Neural progenitor cell (in vitro differentiated cells): ENCODE results near the gene GMIP. TPM values are rescaled to one million over a fixed set of nuclear protein-coding genes. Genes with fewer than 3 reads are reported as not detected.

ENCODE experiments used
- DNase-seq: peaks from one replicate; pipeline ENCODE4 v3.0.0-alpha.2; 2016; ENCODE audit warnings: low spot score
- H2AFZ ChIP-seq: fragments of 200-600 bp; sonication (generic); replicated peaks from 2 replicates; pipeline ENCODE4 v1.6.1; 2016; ENCODE audit warnings: antibody characterized with exemption
- H3F3A ChIP-seq: fragments of 200-600 bp; sonication (generic); 2 replicates; pipeline ENCODE4 v1.6.1; 2016; ENCODE audit warnings: antibody characterized with exemption, low read depth
- H3K27ac ChIP-seq: fragments of 200-600 bp; sonication (generic); 2 replicates; pipeline ENCODE4 v1.5.1; 2016; ENCODE audit warnings: mild to moderate bottlenecking
- H3K27me3 ChIP-seq: fragments of 200-600 bp; sonication (generic); 2 replicates; pipeline ENCODE4 v1.6.1; 2016; ENCODE audit warnings: mild to moderate bottlenecking, moderate library complexity
- H3K36me3 ChIP-seq: fragments of 200-600 bp; sonication (generic); 2 replicates; pipeline ENCODE4 v1.5.1; 2016
- H3K4me1 ChIP-seq: fragments of 200-600 bp; sonication (generic); 2 replicates; pipeline ENCODE4 v1.6.1; 2016; ENCODE audit warnings: mixed run types
- H3K4me2 ChIP-seq: fragments of 200-600 bp; sonication (generic); 2 replicates; pipeline ENCODE4 v1.6.1; 2016
- H3K4me3 ChIP-seq: fragments of 200-600 bp; sonication (generic); 2 replicates; pipeline ENCODE4 v1.5.1; 2016
- H3K79me2 ChIP-seq: fragments of 200-600 bp; sonication (generic); 2 replicates; pipeline ENCODE4 v1.6.1; 2016; ENCODE audit warnings: low read depth
- H3K9ac ChIP-seq: fragments of 200-600 bp; sonication (generic); 2 replicates; pipeline ENCODE4 v1.6.1; 2016
- H3K9me3 ChIP-seq: fragments of 200-600 bp; sonication (generic); 2 replicates; pipeline ENCODE4 v1.5.1; 2016; ENCODE audit warnings: low read depth
- H4K20me1 ChIP-seq: fragments of 200-600 bp; sonication (generic); 2 replicates; pipeline ENCODE4 v1.6.1; 2016; ENCODE audit warnings: low read depth
- H3K27ac Mint-ChIP-seq: 3 replicates; pipeline ENCODE4 v1.8.0; 2021; ENCODE audit warnings: mixed read lengths
- H3K27me3 Mint-ChIP-seq: 2 replicates; pipeline ENCODE4 v1.8.0; 2022; ENCODE audit warnings: low read depth, mild to moderate bottlenecking, inconsistent platforms, moderate library complexity, mixed read lengths; ENCODE audit not compliant: insufficient read depth
- H3K36me3 Mint-ChIP-seq: 3 replicates; pipeline ENCODE4 v1.8.0; 2021; ENCODE audit warnings: mixed read lengths
- H3K4me1 Mint-ChIP-seq: 3 replicates; pipeline ENCODE4 v1.8.0; 2021; ENCODE audit warnings: mixed read lengths
- H3K4me3 Mint-ChIP-seq: 3 replicates; pipeline ENCODE4 v1.8.0; 2021; ENCODE audit warnings: mild to moderate bottlenecking, moderate library complexity, mixed read lengths
- H3K9me3 Mint-ChIP-seq: 3 replicates; pipeline ENCODE4 v1.8.0; 2020; ENCODE audit warnings: mixed read lengths
- CTCF ChIP-seq: fragments of 200-600 bp; sonication (generic); IDR thresholded peaks from 2 replicates; pipeline ENCODE4 v1.5.1; 2017; ENCODE audit warnings: antibody characterized with exemption, mild to moderate bottlenecking
- EZH2 ChIP-seq: fragments of 200-600 bp; sonication (generic); IDR thresholded peaks from 2 replicates; pipeline ENCODE4 v1.6.1; 2017; ENCODE audit warnings: antibody characterized with exemption, mild to moderate bottlenecking, moderate library complexity
- EZH2phosphoT487 ChIP-seq: fragments of 200-600 bp; sonication (generic); IDR thresholded peaks from 2 replicates; pipeline ENCODE4 v1.6.1; 2017; ENCODE audit warnings: antibody characterized with exemption
- total RNA-seq: library from RNA; depleted of rRNA; stranded (reverse); fragments of >200 nt; gene quantifications from 2 replicates; pipeline ENCODE4 v1.2.3, GENCODE V29; 2015; ENCODE audit warnings: low replicate concordance

GMIP gene
- total RNA-seq, 1 donor from 2014 or later, result 6.4 TPM

- TF ChIP-seq CTCF, result no peak
- TF ChIP-seq EZH2, result no peak
- no peak for TF ChIP-seq EZH2phosphoT487
- Mint-ChIP-seq H3K27ac (no peak overlapping the region), H3K27me3 (peaks cover 10% of the 10 kb centered on the region), H3K9me3 (no peaks in the 10 kb centered on the region), H3K4me3 (no peak overlapping the region), H3K36me3 (peaks cover 18% of the 10 kb centered on the region), H3K4me1 (peaks cover 11% of the 10 kb centered on the region)
- Histone ChIP-seq H2AFZ (no peak overlapping the region), H3K4me2 (no peak overlapping the region), H3K27ac (no peak overlapping the region), H3K27me3 (no peaks in the 10 kb centered on the region), H3K79me2 (peaks cover 16% of the 10 kb centered on the region), H3K4me1 (peaks cover 2% of the 10 kb centered on the region), H3F3A (peaks cover 3% of the 10 kb centered on the region), H3K9me3 (no peaks in the 10 kb centered on the region), H3K4me3 (no peak overlapping the region), H3K36me3 (no peaks in the 10 kb centered on the region), H3K9ac (no peak overlapping the region), H4K20me1 (peaks cover 5% of the 10 kb centered on the region)
- DNase-seq, result no peak
These were observed 12.1 kb downstream of the GMIP start for GRCh38 chr19:19631346-19631745.

- no peaks in the 10 kb centered on the region for H3K36me3 ChIP-seq
- no peaks in the 10 kb centered on the region for H3K9me3 ChIP-seq
- peaks cover 7% of the 10 kb centered on the region for H3K4me1 ChIP-seq
- no peak overlapping the region for H3K4me2 ChIP-seq
- Mint-ChIP-seq H3K27me3 (peaks cover 10% of the 10 kb centered on the region), H3K9me3 (no peaks in the 10 kb centered on the region), H3K4me3 (no peak overlapping the region), H3K36me3 (peaks cover 19% of the 10 kb centered on the region), H3K4me1 (peaks cover 15% of the 10 kb centered on the region), H3K27ac (no peak overlapping the region)
- H3K27me3 ChIP-seq, result no peaks in the 10 kb centered on the region
- H3K4me3 ChIP-seq, result no peak overlapping the region
- TF ChIP-seq EZH2phosphoT487 (no peak), CTCF (no peak), EZH2 (no peak)
- no peak for DNase-seq
- no peak overlapping the region for H3K27ac ChIP-seq
- peaks cover 19% of the 10 kb centered on the region for H3K79me2 ChIP-seq
- H4K20me1 ChIP-seq, result peaks cover 12% of the 10 kb centered on the region
- peaks cover 3% of the 10 kb centered on the region for H3F3A ChIP-seq
- no peak overlapping the region for H3K9ac ChIP-seq
- H2AFZ ChIP-seq, result no peak overlapping the region
These were observed 13.0 kb downstream of the GMIP start for GRCh38 chr19:19630426-19630825.

- no peak overlapping the region for H3K4me2 ChIP-seq
- no peak overlapping the region for H3K9ac ChIP-seq
- H3K4me3 Mint-ChIP-seq, result no peak overlapping the region
- H3K4me3 ChIP-seq, result no peak overlapping the region
- H3F3A ChIP-seq, result peaks cover 3% of the 10 kb centered on the region
- peaks cover 10% of the 10 kb centered on the region for H3K27me3 Mint-ChIP-seq
- H3K27ac Mint-ChIP-seq, result no peak overlapping the region
- peaks cover 23% of the 10 kb centered on the region for H3K79me2 ChIP-seq
- TF ChIP-seq CTCF (no peak), EZH2phosphoT487 (no peak), EZH2 (no peak)
- peaks cover 19% of the 10 kb centered on the region for H3K36me3 Mint-ChIP-seq
- no peaks in the 10 kb centered on the region for H3K36me3 ChIP-seq
- H3K9me3 ChIP-seq, result no peaks in the 10 kb centered on the region
- no peak for DNase-seq
- H3K4me1 ChIP-seq, result peaks cover 7% of the 10 kb centered on the region
- H3K27me3 ChIP-seq, result no peaks in the 10 kb centered on the region
- peaks cover 13% of the 10 kb centered on the region for H4K20me1 ChIP-seq
- H3K27ac ChIP-seq, result no peak overlapping the region
- no peak overlapping the region for H2AFZ ChIP-seq
- no peaks in the 10 kb centered on the region for H3K9me3 Mint-ChIP-seq
- peaks cover 15% of the 10 kb centered on the region for H3K4me1 Mint-ChIP-seq
These were observed 13.4 kb downstream of the GMIP start for GRCh38 chr19:19630062-19630414.
